ENCODE measurements around the gene KAT7.
"Not testable (repeated sequence)": the region's sequence is repeated elsewhere in the genome, so short reads cannot be mapped to it uniquely, and the experiment has no call there.

The KAT7 gene

GRCh38 chr17:49809056-49809455 is 20.6 kb downstream of the KAT7 start:
- no peak for DNase-seq (ENCODE audit: low read depth in 2 of 2)

- DNase-seq (ENCODE audit: low read depth in 2 of 2) = no peak
These were observed 26.5 kb downstream of the KAT7 start for GRCh38 chr17:49814781-49815529.

GRCh38 chr17:49815761-49816281 is 27.3 kb downstream of the KAT7 start:
- no peak for DNase-seq (ENCODE audit: low read depth in 2 of 2)

GRCh38 chr17:49817993-49818392 is 29.5 kb downstream of the KAT7 start:
- peak; percentile 21 to 28 for DNase-seq (ENCODE audit: low read depth in 2 of 2)

GRCh38 chr17:49819138-49819537 is 30.7 kb downstream of the KAT7 start:
- no peak for DNase-seq (ENCODE audit: low read depth in 2 of 2)

GRCh38 chr17:49819651-49820050 is 31.2 kb downstream of the KAT7 start:
- no peak for DNase-seq (ENCODE audit: low read depth in 2 of 2)

GRCh38 chr17:49820773-49821172 is 32.3 kb downstream of the KAT7 start:
- no peak for DNase-seq (ENCODE audit: low read depth in 2 of 2)

- DNase-seq (ENCODE audit: low read depth in 2 of 2) = no peak
These were observed 33.0 kb downstream of the KAT7 start for GRCh38 chr17:49821466-49821865.

- DNase-seq (ENCODE audit: low read depth in 2 of 2) = no peak
These were observed 33.4 kb downstream of the KAT7 start for GRCh38 chr17:49821916-49822315.

GRCh38 chr17:49822829-49823228 is 34.3 kb downstream of the KAT7 start:
- no peak for DNase-seq (ENCODE audit: low read depth in 2 of 2)

- DNase-seq (ENCODE audit: low read depth in 2 of 2) = no peak
These were observed 35.1 kb downstream of the KAT7 start for GRCh38 chr17:49823614-49824013.

- no peak for DNase-seq (ENCODE audit: low read depth in 2 of 2)
These were observed 37.2 kb downstream of the KAT7 start for GRCh38 chr17:49825645-49826044.

- not testable (repeated sequence) for DNase-seq (ENCODE audit: low read depth in 2 of 2)
These were observed 39.8 kb downstream of the KAT7 start for GRCh38 chr17:49828325-49828724.

GRCh38 chr17:49829026-49829425 is 40.5 kb downstream of the KAT7 start:
- no peak for DNase-seq (ENCODE audit: low read depth in 2 of 2)

- DNase-seq (ENCODE audit: low read depth in 2 of 2) = no peak
These were observed 42.1 kb downstream of the KAT7 start for GRCh38 chr17:49830605-49831004.

- DNase-seq (ENCODE audit: low read depth in 2 of 2) = no peak
These were observed 44.5 kb downstream of the KAT7 start for GRCh38 chr17:49832840-49833599.

GRCh38 chr17:49834118-49834743 is 45.8 kb downstream of the KAT7 start:
- DNase-seq (ENCODE audit: low read depth in 2 of 2) = no peak

GRCh38 chr17:49835472-49835871 is 47.0 kb downstream of the KAT7 start:
- DNase-seq (ENCODE audit: low read depth in 2 of 2) = no peak

GRCh38 chr17:49836111-49837030 is 47.9 kb downstream of the KAT7 start:
- no peak for DNase-seq (ENCODE audit: low read depth in 2 of 2)

- DNase-seq (ENCODE audit: low read depth in 2 of 2) = no peak
These were observed 51.0 kb downstream of the KAT7 start for GRCh38 chr17:49839455-49839854.

- DNase-seq (ENCODE audit: low read depth in 2 of 2) = no peak
These were observed 53.1 kb downstream of the KAT7 start for GRCh38 chr17:49841548-49841947.

Measured in stimulated activated CD8-positive, alpha-beta memory T cell treated with anti-CD3 and anti-CD28 coated beads, Interleukin-7, amount 100 ng/mL, for 4 hours (primary cell).